GM18870 (cell line): ENCODE results near the gene EIF2A.
A peak's percentile ranks its signal among the peaks of the same experiment; 100 is the strongest.

ENCODE experiments used
- ATAC-seq: cut with Tn5 transposase; IDR thresholded peaks from one replicate; pipeline ENCODE4 v1.9.1; 2021; ENCODE audit warnings: moderate library complexity; ENCODE audit not compliant: unreplicated experiment

Gene EIF2A

GRCh38 chr3:150631515-150632221 is 85.1 kb downstream of the EIF2A start:
- no peak for ATAC-seq

DNA sequence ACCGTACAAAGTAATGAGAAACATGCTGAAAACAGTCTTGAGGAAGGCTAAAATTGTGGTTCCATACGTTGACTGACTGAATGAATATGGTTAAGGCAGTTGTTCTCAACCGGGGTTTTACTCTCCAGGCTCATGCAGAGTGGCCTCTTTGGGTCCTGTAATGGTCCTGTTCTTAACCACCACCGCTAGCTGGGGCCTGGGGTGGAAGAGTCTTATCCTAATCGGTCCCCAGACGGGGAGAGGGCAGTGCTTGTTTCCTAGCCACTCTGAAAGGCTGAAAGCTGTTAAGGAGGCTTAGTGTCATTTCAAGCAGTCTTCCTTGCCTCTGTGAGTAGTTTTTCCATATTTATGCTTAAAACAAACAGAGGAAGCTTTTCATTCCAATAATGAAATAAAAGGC is 88.5 kb downstream of the EIF2A start:
- no peak for ATAC-seq

GRCh38 chr3:150635526-150635925 is 88.9 kb downstream of the EIF2A start:
- ATAC-seq, result peak; percentile 51
